IMR-90 (cell line): ENCODE data around the gene ACSL4. TPM values are rescaled to one million over a fixed set of nuclear protein-coding genes. Genes with fewer than 3 reads are reported as not detected.
"Not testable (repeated sequence)": the region's sequence is repeated elsewhere in the genome, so short reads cannot be mapped to it uniquely, and the experiment has no call there.

Source experiments
- ATAC-seq: fragments of 200-7000 bp; cut with Tn5 transposase; 2 replicates; pipeline ENCODE4 v1.9.1; 2020; ENCODE audit warnings: low read depth, mild to moderate bottlenecking, moderate library complexity
- BruUV-seq: library from RNA; stranded (reverse); fragments of 400-500 nt; replicated peaks from 2 replicates; lab custom pipeline; 2021; lab: Mats Ljungman, UMichigan
- CTCF ChIA-PET: fragments of 300-600 bp; formaldehyde crosslinking; extraction: SDS; loops from one replicate; lab custom pipeline; 2021; ENCODE audit warnings: antibody characterized with exemption; lab: Yijun Ruan, JAX
- POLR2A ChIA-PET: fragments of 300-600 bp; sonication (Branson Sonifier 250); formaldehyde crosslinking; loops from one replicate; lab custom pipeline; 2022; ENCODE audit warnings: antibody characterized with exemption; ENCODE audit not compliant: unreplicated experiment; lab: Charles Lee
- DNase-seq: peaks from one replicate; pipeline ENCODE4 v3.0.0; 2013
- H2AFZ ChIP-seq: replicated peaks from 2 replicates; pipeline ENCODE3; 2013; ENCODE audit warnings: low read length, mild to moderate bottlenecking; ENCODE audit not compliant: poor library complexity
- H2AK5ac ChIP-seq: 2 replicates; pipeline ENCODE4 v1.6.1; 2013; ENCODE audit warnings: low read depth, low read length, inconsistent platforms
- H2AK9ac ChIP-seq: replicated peaks from 2 replicates; pipeline ENCODE3; 2013; ENCODE audit warnings: mild to moderate bottlenecking, low read depth, low read length, moderate library complexity; ENCODE audit not compliant: poor library complexity
- H2BK120ac ChIP-seq: 2 replicates; pipeline ENCODE4 v1.6.1; 2013; ENCODE audit warnings: low read depth, low read length, inconsistent platforms
- H2BK15ac ChIP-seq: 3 replicates; pipeline ENCODE4 v1.6.1; 2013; ENCODE audit warnings: low read depth, low read length, inconsistent platforms
- H2BK20ac ChIP-seq: 2 replicates; pipeline ENCODE4 v1.6.1; 2013; ENCODE audit warnings: low read depth, mild to moderate bottlenecking, inconsistent platforms, low read length, moderate library complexity
- H2BK5ac ChIP-seq: 2 replicates; pipeline ENCODE4 v1.6.1; 2013; ENCODE audit warnings: mild to moderate bottlenecking, low read depth, low read length, inconsistent platforms; ENCODE audit not compliant: poor library complexity, severe bottlenecking
- H3K14ac ChIP-seq: replicated peaks from 2 replicates; pipeline ENCODE4 v1.6.1; 2013; ENCODE audit warnings: low read depth, low read length, inconsistent platforms
- H3K18ac ChIP-seq: 2 replicates; pipeline ENCODE4 v1.6.1; 2013; ENCODE audit warnings: low read depth, low read length, control low read depth
- H3K23ac ChIP-seq: 2 replicates; pipeline ENCODE4 v1.6.1; 2013; ENCODE audit warnings: low read depth, low read length, inconsistent platforms
- H3K27ac ChIP-seq: 2 replicates; pipeline ENCODE4 v1.5.1; 2013; ENCODE audit warnings: mild to moderate bottlenecking, control low read depth, low read length; ENCODE audit not compliant: insufficient read depth
- H3K27me3 ChIP-seq: 2 replicates; pipeline ENCODE4 v1.6.1; 2013; ENCODE audit warnings: low read length; ENCODE audit not compliant: control insufficient read depth, insufficient read depth
- H3K36me3 ChIP-seq: 2 replicates; pipeline ENCODE4 v1.6.1; 2013; ENCODE audit warnings: low read length, mixed read lengths; ENCODE audit not compliant: control insufficient read depth, insufficient read depth
- H3K4ac ChIP-seq: 2 replicates; pipeline ENCODE4 v1.6.1; 2013; ENCODE audit warnings: low read depth, low read length, inconsistent platforms
- H3K4me1 ChIP-seq: 2 replicates; pipeline ENCODE4 v1.6.1; 2013; ENCODE audit warnings: low read length, mixed read lengths; ENCODE audit not compliant: control insufficient read depth, insufficient read depth
- H3K4me2 ChIP-seq: 2 replicates; pipeline ENCODE4 v1.6.1; 2013; ENCODE audit warnings: low read depth, mild to moderate bottlenecking, control low read depth, low read length, moderate library complexity
- H3K4me3 ChIP-seq: 2 replicates; pipeline ENCODE4 v1.5.1; 2013; ENCODE audit warnings: low read depth, mild to moderate bottlenecking, control low read depth, low read length, moderate library complexity; ENCODE audit not compliant: insufficient read depth
- H3K56ac ChIP-seq: 2 replicates; pipeline ENCODE4 v1.6.1; 2013; ENCODE audit warnings: low read length, inconsistent platforms; ENCODE audit not compliant: insufficient read depth; ENCODE audit errors: extremely low read depth
- H3K79me1 ChIP-seq, 2 experiments: 2 replicates each; pipeline ENCODE4 v1.6.1; 2013; ENCODE audit warnings: low read length in 2 of 2, inconsistent platforms in 1 of 2, low read depth in 1 of 2
- H3K9ac ChIP-seq: 2 replicates; pipeline ENCODE4 v1.6.1; 2013; ENCODE audit warnings: low read depth, low read length, control low read depth
- H3K9me1 ChIP-seq: 2 replicates; pipeline ENCODE4 v1.6.1; 2013; ENCODE audit warnings: low read length, inconsistent platforms; ENCODE audit not compliant: insufficient read depth
- H3K9me3 ChIP-seq: 2 replicates; pipeline ENCODE4 v1.6.1; 2013; ENCODE audit warnings: low read length; ENCODE audit not compliant: control insufficient read depth, insufficient read depth
- H4K20me1 ChIP-seq: 2 replicates; pipeline ENCODE4 v1.6.1; 2013; ENCODE audit warnings: low read length, inconsistent platforms; ENCODE audit not compliant: insufficient read depth
- H4K5ac ChIP-seq: 2 replicates; pipeline ENCODE4 v1.6.1; 2013; ENCODE audit warnings: mild to moderate bottlenecking, low read depth, low read length, control low read depth
- H4K8ac ChIP-seq, 2 experiments: 2 replicates each; pipeline ENCODE4 v1.6.1; 2013; ENCODE audit warnings: low read depth in 2 of 2, low read length in 2 of 2, control low read depth in 1 of 2, inconsistent platforms in 1 of 2
- H4K91ac ChIP-seq: 2 replicates; pipeline ENCODE4 v1.6.1; 2013; ENCODE audit warnings: low read depth, low read length, inconsistent platforms; ENCODE audit not compliant: insufficient read depth
- WGBS, 2 experiments: methylation state at CpG; one replicate each; pipeline versions ENCODE4 v1.1.5 to v1.1.7; 2013; ENCODE audit warnings: missing lambda C conversion rate in 2 of 2; ENCODE audit not compliant: insufficient read length in 1 of 2; ENCODE audit errors: extremely low coverage in 2 of 2; 5-methylcytosine and 5-hydroxymethylcytosine counted together
- dilution Hi-C: fragments of 300-500 bp; cut with HindIII; formaldehyde crosslinking; loops from one replicate; pipeline ENCODE4 v1.14.3; 2018; ENCODE audit warnings: low sequenced_read_pairs; ENCODE audit not compliant: unreplicated experiment
- in situ Hi-C: fragments of 300-500 bp; cut with MboI; formaldehyde crosslinking; loops from 3 replicates; pipeline ENCODE4 v1.14.3; 2019; ENCODE audit warnings: low sequenced_read_pairs, inconsistent platforms, mixed read lengths
- intact Hi-C: fragments of 100-400 bp; cut with micrococcal nuclease; formaldehyde crosslinking; loops from 2 replicates; pipeline ENCODE4 v1.10.0; 2022
- polyA plus RNA-seq, 3 experiments: library from polyadenylated mRNA; depleted of rRNA; stranded (reverse); fragments of >200 nt; gene quantifications; 2 replicates each; pipeline ENCODE4 v1.2.3, GENCODE V29; 2012; ENCODE audit warnings: low replicate concordance in 1 of 3
- total RNA-seq: library from RNA; depleted of rRNA; stranded (reverse); fragments of >200 nt; gene quantifications from 2 replicates; pipeline ENCODE4 v1.2.3, GENCODE V29; 2012

Gene ACSL4
- total and polyA plus RNA-seq, 2 of the 4 experiments (the other 2 are of a cell fraction): 29.6 to 59.7 TPM

DNA sequence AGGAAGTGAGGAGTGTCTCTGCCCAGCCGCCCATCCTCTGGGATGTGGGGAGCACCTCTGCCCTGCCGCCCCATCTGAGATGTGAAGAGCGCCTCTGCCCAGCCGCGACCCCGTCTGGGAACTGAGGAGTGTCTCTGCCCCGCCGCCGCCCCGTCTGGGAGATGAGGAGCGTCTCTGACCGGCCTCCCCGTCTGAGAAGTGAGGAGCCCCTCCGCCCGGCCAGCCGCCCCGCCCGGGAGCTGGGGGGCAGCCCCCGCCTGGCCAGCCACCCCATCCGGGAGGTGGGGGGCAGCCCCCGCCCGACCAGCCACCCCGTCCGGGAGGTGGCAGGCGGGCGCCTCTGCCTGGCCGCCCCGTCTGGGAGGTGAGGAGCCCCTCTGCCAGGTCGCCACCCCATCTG, 61.9 kb downstream of the ACSL4 start:
- in situ Hi-C loops, H3K27me3 ChIP-seq, POLR2A ChIA-PET: not testable (repeated sequence)

More for the DNA sequence above, 61.9 kb downstream of the ACSL4 start:
- intact Hi-C loops, H2BK120ac ChIP-seq, H3K23ac ChIP-seq, H3K4me1 ChIP-seq, H3K4me2 ChIP-seq, H3K18ac ChIP-seq, H2AK5ac ChIP-seq, H3K56ac ChIP-seq, BruUV-seq, H3K9me3 ChIP-seq, H4K5ac ChIP-seq, CTCF ChIA-PET, H3K27ac ChIP-seq, H4K8ac ChIP-seq, DNase-seq, ATAC-seq, H2AFZ ChIP-seq, H3K79me1 ChIP-seq, H2BK15ac ChIP-seq, H2BK5ac ChIP-seq, H3K4ac ChIP-seq, dilution Hi-C loops, H3K4me3 ChIP-seq, H3K9me1 ChIP-seq, H4K91ac ChIP-seq, H2BK20ac ChIP-seq, H4K20me1 ChIP-seq, H3K9ac ChIP-seq, H3K14ac ChIP-seq, H2AK9ac ChIP-seq: not testable (repeated sequence)
- peaks cover 16% of the 10 kb centered on the region for H3K36me3 ChIP-seq
- 97% methylated on average over 6 of the region's 29 CpGs; no CpG with 5 or more reads in 1 of the 2 experiments for WGBS, 2 experiments
